ENCODE measurements around the gene SP3.

GRCh38 chr2:173999272-173999671 lies 34.1 kb upstream of the SP3 start:
- TF ChIP-seq CBX3 (IDR thresholded peaks at IDR 0.05; ENCODE audit: borderline replicate concordance in 1 of 2, low read length in 2 of 2) (no peak), CTCF (IDR thresholded peaks at IDR 0.05 in 2 of 3, conservative IDR thresholded peaks at IDR 0.05 in 1 of 3; ENCODE audit: insufficient read depth in 2 of 3, low read depth in 1 of 3, low read length in 3 of 3) (no peak), ZNF76 (CRISPR knock-in tag; IDR thresholded peaks at IDR 0.05; ENCODE audit: borderline replicate concordance) (no peak), EZH2 (IDR thresholded peaks at IDR 0.05; ENCODE audit: borderline replicate concordance, low read depth, low read length) (no peak), THRAP3 (IDR thresholded peaks at IDR 0.05; ENCODE audit: borderline replicate concordance) (no peak), SP1 (CRISPR knock-in tag; IDR thresholded peaks at IDR 0.05) (no peak), PHF21A (IDR thresholded peaks at IDR 0.05; ENCODE audit: borderline replicate concordance, low read depth) (no peak), MAX (CRISPR knock-in tag; IDR thresholded peaks at IDR 0.05) (no peak), BCL6 (CRISPR knock-in tag; IDR thresholded peaks at IDR 0.05) (no peak), ZBTB33 (CRISPR knock-in tag; IDR thresholded peaks at IDR 0.05) (no peak), TEAD2 (tag; IDR thresholded peaks at IDR 0.05) (no peak), EGR1 (conservative IDR thresholded peaks at IDR 0.05) (no peak), CBFB (CRISPR knock-in tag; IDR thresholded peaks at IDR 0.05) (no peak)

Data from K562 (cell line).